Measurements from ENCODE around the gene LSM14B.
A peak's percentile ranks its signal among the peaks of the same experiment; 100 is the strongest.

Gene LSM14B

DNA sequence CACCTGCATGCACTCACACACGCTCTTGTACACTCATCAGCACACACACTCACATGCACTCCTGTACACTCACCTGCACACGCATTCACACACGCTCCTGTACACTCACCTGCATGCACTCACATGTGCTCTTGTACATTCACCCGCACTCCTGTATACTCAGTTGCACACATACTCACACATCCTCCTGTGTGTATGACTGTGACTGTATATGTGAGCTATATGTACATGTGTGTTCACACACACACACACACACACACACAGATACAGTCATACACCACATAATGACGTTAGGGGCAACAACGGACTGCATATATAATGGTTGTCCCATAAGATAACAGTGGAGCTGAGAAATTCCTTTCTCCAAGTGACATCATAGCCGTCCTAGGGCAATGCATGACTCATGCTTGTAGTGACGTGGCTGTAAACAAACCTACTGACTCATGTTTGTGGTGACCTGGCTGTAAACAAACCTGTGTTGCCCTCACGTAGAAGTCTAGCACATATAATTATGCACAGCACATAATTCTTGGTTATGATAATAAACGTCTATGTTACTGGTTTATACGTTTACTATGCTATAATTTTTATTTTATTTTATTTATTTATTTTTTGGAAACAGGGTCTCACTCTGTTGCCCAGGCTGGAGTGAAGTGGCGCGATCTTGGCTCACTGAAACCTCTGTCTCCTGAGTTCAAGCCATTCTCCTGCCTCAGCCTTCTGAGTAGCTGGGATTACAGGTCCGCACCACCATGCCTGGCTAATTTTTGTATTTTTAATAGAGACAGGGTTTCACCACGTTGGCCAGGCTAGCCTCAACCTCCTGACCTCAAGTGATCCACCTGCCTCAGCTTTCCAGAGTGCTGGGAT lies 33.8 kb upstream of the LSM14B start:
- TF ChIP-seq, protein P1, sequence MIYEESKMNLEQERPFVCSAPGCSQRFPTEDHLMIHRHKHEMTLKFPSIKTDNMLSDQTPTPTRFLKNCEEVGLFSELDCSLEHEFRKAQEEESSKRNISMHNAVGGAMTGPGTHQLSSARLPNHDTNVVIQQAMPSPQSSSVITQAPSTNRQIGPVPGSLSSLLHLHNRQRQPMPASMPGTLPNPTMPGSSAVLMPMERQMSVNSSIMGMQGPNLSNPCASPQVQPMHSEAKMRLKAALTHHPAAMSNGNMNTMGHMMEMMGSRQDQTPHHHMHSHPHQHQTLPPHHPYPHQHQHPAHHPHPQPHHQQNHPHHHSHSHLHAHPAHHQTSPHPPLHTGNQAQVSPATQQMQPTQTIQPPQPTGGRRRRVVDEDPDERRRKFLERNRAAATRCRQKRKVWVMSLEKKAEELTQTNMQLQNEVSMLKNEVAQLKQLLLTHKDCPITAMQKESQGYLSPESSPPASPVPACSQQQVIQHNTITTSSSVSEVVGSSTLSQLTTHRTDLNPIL (CRISPR knock-in tag; IDR thresholded peaks at IDR 0.05; ENCODE audit: low read depth): no peak
- TF ChIP-seq ARNTL (CRISPR knock-in tag; IDR thresholded peaks at IDR 0.05; ENCODE audit: borderline replicate concordance, low read depth) (no peak), ZNF8 (CRISPR knock-in tag; IDR thresholded peaks at IDR 0.05) (no peak), BACH2 (CRISPR knock-in tag; IDR thresholded peaks at IDR 0.05; ENCODE audit: borderline replicate concordance) (no peak), ZFP30 (CRISPR knock-in tag; IDR thresholded peaks at IDR 0.05) (no peak), ZNF565 (CRISPR knock-in tag; conservative IDR thresholded peaks at IDR 0.05; ENCODE audit: low read depth) (no peak), ISL1 (CRISPR knock-in tag; IDR thresholded peaks at IDR 0.05) (no peak), ZC3H10 (CRISPR knock-in tag; IDR thresholded peaks at IDR 0.05) (no peak), RARB (CRISPR knock-in tag; IDR thresholded peaks at IDR 0.05) (no peak)
- TF ChIP-seq, protein P2, sequence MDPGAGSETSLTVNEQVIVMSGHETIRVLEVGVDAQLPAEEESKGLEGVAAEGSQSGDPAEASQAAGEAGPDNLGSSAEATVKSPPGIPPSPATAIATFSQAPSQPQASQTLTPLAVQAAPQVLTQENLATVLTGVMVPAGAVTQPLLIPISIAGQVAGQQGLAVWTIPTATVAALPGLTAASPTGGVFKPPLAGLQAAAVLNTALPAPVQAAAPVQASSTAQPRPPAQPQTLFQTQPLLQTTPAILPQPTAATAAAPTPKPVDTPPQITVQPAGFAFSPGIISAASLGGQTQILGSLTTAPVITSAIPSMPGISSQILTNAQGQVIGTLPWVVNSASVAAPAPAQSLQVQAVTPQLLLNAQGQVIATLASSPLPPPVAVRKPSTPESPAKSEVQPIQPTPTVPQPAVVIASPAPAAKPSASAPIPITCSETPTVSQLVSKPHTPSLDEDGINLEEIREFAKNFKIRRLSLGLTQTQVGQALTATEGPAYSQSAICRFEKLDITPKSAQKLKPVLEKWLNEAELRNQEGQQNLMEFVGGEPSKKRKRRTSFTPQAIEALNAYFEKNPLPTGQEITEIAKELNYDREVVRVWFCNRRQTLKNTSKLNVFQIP (CRISPR knock-in tag; IDR thresholded peaks at IDR 0.05; ENCODE audit: borderline replicate concordance, low read depth): no peak
- TF ChIP-seq, protein P3, sequence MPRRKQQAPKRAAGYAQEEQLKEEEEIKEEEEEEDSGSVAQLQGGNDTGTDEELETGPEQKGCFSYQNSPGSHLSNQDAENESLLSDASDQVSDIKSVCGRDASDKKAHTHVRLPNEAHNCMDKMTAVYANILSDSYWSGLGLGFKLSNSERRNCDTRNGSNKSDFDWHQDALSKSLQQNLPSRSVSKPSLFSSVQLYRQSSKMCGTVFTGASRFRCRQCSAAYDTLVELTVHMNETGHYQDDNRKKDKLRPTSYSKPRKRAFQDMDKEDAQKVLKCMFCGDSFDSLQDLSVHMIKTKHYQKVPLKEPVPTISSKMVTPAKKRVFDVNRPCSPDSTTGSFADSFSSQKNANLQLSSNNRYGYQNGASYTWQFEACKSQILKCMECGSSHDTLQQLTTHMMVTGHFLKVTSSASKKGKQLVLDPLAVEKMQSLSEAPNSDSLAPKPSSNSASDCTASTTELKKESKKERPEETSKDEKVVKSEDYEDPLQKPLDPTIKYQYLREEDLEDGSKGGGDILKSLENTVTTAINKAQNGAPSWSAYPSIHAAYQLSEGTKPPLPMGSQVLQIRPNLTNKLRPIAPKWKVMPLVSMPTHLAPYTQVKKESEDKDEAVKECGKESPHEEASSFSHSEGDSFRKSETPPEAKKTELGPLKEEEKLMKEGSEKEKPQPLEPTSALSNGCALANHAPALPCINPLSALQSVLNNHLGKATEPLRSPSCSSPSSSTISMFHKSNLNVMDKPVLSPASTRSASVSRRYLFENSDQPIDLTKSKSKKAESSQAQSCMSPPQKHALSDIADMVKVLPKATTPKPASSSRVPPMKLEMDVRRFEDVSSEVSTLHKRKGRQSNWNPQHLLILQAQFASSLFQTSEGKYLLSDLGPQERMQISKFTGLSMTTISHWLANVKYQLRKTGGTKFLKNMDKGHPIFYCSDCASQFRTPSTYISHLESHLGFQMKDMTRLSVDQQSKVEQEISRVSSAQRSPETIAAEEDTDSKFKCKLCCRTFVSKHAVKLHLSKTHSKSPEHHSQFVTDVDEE (CRISPR knock-in tag; IDR thresholded peaks at IDR 0.05): no peak
- TF ChIP-seq, protein P4, sequence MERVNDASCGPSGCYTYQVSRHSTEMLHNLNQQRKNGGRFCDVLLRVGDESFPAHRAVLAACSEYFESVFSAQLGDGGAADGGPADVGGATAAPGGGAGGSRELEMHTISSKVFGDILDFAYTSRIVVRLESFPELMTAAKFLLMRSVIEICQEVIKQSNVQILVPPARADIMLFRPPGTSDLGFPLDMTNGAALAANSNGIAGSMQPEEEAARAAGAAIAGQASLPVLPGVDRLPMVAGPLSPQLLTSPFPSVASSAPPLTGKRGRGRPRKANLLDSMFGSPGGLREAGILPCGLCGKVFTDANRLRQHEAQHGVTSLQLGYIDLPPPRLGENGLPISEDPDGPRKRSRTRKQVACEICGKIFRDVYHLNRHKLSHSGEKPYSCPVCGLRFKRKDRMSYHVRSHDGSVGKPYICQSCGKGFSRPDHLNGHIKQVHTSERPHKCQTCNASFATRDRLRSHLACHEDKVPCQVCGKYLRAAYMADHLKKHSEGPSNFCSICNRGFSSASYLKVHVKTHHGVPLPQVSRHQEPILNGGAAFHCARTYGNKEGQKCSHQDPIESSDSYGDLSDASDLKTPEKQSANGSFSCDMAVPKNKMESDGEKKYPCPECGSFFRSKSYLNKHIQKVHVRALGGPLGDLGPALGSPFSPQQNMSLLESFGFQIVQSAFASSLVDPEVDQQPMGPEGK (CRISPR knock-in tag; IDR thresholded peaks at IDR 0.05; ENCODE audit: borderline replicate concordance): no peak
- TF ChIP-seq, protein P5, sequence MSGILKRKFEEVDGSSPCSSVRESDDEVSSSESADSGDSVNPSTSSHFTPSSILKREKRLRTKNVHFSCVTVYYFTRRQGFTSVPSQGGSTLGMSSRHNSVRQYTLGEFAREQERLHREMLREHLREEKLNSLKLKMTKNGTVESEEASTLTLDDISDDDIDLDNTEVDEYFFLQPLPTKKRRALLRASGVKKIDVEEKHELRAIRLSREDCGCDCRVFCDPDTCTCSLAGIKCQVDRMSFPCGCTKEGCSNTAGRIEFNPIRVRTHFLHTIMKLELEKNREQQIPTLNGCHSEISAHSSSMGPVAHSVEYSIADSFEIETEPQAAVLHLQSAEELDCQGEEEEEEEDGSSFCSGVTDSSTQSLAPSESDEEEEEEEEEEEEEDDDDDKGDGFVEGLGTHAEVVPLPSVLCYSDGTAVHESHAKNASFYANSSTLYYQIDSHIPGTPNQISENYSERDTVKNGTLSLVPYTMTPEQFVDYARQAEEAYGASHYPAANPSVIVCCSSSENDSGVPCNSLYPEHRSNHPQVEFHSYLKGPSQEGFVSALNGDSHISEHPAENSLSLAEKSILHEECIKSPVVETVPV (CRISPR knock-in tag; IDR thresholded peaks at IDR 0.05): no peak
- peak; percentile 28; the same call in 2 of the 3 replicates for ATAC-seq

DNA sequence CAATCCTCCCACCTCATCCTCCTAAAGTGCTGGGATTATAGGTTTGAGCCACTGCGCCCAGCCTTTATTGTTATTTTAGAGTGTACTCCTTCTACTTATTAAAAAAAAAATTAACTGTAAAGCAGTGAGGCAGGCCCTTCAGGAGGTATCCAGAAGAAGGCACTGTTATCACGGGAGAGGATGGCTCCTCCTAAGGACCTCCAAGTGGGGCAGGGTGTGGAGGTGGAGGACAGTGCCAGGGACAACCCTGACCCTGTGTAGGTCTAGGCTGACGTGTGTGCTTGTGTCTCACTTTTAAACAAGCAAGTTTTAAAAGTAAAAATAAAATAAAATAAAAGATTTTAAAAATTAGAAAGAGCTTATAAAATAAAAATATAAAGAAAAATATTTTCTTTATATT lies 32.9 kb upstream of the LSM14B start:
- ATAC-seq: no peak
- TF ChIP-seq, protein P5 (CRISPR knock-in tag; IDR thresholded peaks at IDR 0.05): no peak
- TF ChIP-seq ZFP3 (CRISPR knock-in tag; IDR thresholded peaks at IDR 0.05) (no peak), GLIS3 (CRISPR knock-in tag; IDR thresholded peaks at IDR 0.05) (no peak), ZC3H10 (CRISPR knock-in tag; IDR thresholded peaks at IDR 0.05) (no peak), ARNTL (CRISPR knock-in tag; IDR thresholded peaks at IDR 0.05; ENCODE audit: borderline replicate concordance, low read depth) (no peak), RARB (CRISPR knock-in tag; IDR thresholded peaks at IDR 0.05) (no peak), OSR1 (CRISPR knock-in tag; IDR thresholded peaks at IDR 0.05) (no peak), ZNF70 (CRISPR knock-in tag; IDR thresholded peaks at IDR 0.05) (no peak), SNAI2 (CRISPR knock-in tag; IDR thresholded peaks at IDR 0.05) (no peak), ISL1 (CRISPR knock-in tag; IDR thresholded peaks at IDR 0.05) (no peak), BACH2 (CRISPR knock-in tag; IDR thresholded peaks at IDR 0.05; ENCODE audit: borderline replicate concordance) (no peak), TOX (CRISPR knock-in tag; IDR thresholded peaks at IDR 0.05; ENCODE audit: borderline replicate concordance) (no peak), ZNF8 (CRISPR knock-in tag; IDR thresholded peaks at IDR 0.05) (no peak)
- TF ChIP-seq, protein P2 (CRISPR knock-in tag; IDR thresholded peaks at IDR 0.05; ENCODE audit: borderline replicate concordance, low read depth): no peak
- TF ChIP-seq, protein P3 (CRISPR knock-in tag; IDR thresholded peaks at IDR 0.05): no peak

Data from SK-N-SH treated with all-trans-retinoic acid at 6 μM for 48 hours (cell line).